IPS-NIHi7 (cell line): ENCODE results near the gene ARHGEF3.

Experiments used
- DNase-seq: peaks from one replicate; pipeline ENCODE4 v3.0.0; 2012; ENCODE audit warnings: mixed read lengths; ENCODE audit errors: extremely low spot score

The ARHGEF3 gene

GRCh38 chr3:56822501-56822900 lies 20.8 kb upstream of the ARHGEF3 start:
- no peak for DNase-seq

- no peak for DNase-seq
Observed at GRCh38 chr3:56819016-56819809, 17.5 kb upstream of the ARHGEF3 start.

- no peak for DNase-seq
Observed at GRCh38 chr3:56818156-56818985, 16.6 kb upstream of the ARHGEF3 start.

GRCh38 chr3:56817646-56818045 lies 15.9 kb upstream of the ARHGEF3 start:
- no peak for DNase-seq

GRCh38 chr3:56816061-56816460 lies 14.3 kb upstream of the ARHGEF3 start:
- DNase-seq: no peak

- no peak for DNase-seq
Observed at GRCh38 chr3:56815589-56815988, 13.8 kb upstream of the ARHGEF3 start.

GRCh38 chr3:56813653-56813960 lies 11.9 kb upstream of the ARHGEF3 start:
- DNase-seq: no peak

GRCh38 chr3:56812754-56813652 lies 11.3 kb upstream of the ARHGEF3 start:
- no peak for DNase-seq

GRCh38 chr3:56811546-56812202 lies 9.9 kb upstream of the ARHGEF3 start:
- no peak for DNase-seq

GRCh38 chr3:56810577-56811545 lies 9.1 kb upstream of the ARHGEF3 start:
- no peak for DNase-seq

- no peak for DNase-seq
Observed at GRCh38 chr3:56806407-56806806, 4.7 kb upstream of the ARHGEF3 start.

- DNase-seq: no peak
Observed at GRCh38 chr3:56802790-56803189, 1.0 kb upstream of the ARHGEF3 start.

GRCh38 chr3:56802378-56802745 lies 613 bp upstream of the ARHGEF3 start:
- no peak for DNase-seq

GRCh38 chr3:56800832-56801661 lies 702 bp downstream of the ARHGEF3 start:
- no peak for DNase-seq

- DNase-seq: no peak
Observed at GRCh38 chr3:56800130-56800831, 1.5 kb downstream of the ARHGEF3 start.

- no peak for DNase-seq
Observed at GRCh38 chr3:56799251-56799882, 2.4 kb downstream of the ARHGEF3 start.

- no peak for DNase-seq
Observed at GRCh38 chr3:56796996-56797395, 4.8 kb downstream of the ARHGEF3 start.

- DNase-seq: no peak
Observed at GRCh38 chr3:56796202-56796601, 5.5 kb downstream of the ARHGEF3 start.

- no peak for DNase-seq
Observed at GRCh38 chr3:56795829-56796185, 5.9 kb downstream of the ARHGEF3 start.
